GM19455 (cell line): ENCODE results near the gene PRICKLE2.
"Not testable (repeated sequence)": the region's sequence is repeated elsewhere in the genome, so short reads cannot be mapped to it uniquely, and the experiment has no call there.

Source experiments
- ATAC-seq: cut with Tn5 transposase; IDR thresholded peaks from one replicate; pipeline ENCODE4 v1.9.1; 2021; ENCODE audit not compliant: unreplicated experiment

PRICKLE2 gene

DNA sequence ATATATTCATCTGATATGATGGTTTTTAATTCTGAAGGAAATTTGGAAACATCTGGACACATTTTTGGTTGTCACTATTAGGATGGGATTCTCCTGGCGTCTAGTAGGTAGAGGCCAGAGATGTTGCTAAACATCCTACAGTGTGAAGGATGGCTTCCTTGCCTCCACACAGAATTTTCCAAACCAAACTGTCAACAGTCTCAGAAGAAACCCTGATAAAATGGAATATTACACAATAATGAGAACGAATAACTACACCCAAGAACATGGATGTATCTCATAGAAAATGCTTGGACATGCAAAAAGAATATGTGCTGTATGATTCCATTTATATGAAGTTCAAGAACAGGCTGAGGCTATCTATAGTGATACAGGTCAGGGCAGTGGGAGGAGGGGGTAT, 122.1 kb downstream of the PRICKLE2 start:
- ATAC-seq: no peak

DNA sequence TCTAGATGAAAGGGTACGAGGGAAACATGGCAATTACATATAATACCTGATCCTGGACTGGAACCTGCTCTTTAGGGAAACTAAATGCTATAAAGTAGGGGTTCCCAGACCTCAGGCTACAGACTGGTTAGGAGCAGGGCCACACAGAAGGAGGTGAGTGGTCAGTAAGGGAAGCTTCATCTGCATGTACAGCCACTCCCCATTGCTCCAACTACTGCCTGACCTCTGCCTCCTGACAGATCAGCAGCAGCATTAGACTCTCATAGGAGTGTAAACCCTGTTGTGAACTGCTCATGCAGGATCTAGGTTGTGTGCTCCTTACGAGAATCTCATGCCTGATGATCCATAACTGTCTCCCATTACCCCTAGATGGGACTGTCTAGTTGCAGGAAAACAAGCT, 123.1 kb downstream of the PRICKLE2 start:
- ATAC-seq: no peak

DNA sequence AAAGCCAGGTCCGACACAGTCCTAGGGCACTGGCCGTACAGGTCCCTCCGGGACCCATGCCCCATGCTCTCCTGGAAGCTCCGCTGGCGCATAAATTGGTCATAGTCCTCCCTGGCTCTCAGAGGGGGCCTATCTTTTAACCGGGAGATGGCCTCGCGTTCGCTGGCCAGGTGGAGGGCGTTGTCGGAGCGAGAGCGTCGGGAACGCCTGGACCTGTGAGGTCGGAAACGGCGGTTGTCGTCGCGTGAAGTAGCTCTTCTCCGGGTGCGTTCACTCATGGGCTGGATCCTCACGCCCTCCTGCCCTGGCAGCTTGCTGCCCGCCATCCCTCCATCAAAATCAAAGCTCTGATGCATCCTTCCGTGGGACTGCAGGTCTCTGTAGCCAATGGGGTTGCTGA, 126.0 kb downstream of the PRICKLE2 start:
- no peak for ATAC-seq

DNA sequence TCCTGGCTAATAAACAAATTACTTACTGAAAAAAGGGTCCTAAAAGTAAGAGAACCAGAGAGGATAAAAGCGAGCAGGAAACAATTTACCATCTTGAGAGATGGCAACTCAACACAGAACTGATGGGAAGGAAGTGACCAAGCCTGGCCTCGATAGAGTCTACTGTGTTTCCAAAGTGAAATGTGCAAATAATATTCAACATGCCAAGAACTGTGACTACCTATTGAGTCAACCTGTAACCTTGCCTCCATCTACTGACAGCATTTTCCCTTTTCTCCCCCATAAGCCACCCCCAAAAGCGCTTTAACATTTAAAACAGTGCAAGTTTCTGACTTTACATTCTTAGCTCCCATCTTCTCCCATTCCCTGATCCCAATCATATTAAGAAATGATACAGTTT, 126.6 kb downstream of the PRICKLE2 start:
- no peak for ATAC-seq

DNA sequence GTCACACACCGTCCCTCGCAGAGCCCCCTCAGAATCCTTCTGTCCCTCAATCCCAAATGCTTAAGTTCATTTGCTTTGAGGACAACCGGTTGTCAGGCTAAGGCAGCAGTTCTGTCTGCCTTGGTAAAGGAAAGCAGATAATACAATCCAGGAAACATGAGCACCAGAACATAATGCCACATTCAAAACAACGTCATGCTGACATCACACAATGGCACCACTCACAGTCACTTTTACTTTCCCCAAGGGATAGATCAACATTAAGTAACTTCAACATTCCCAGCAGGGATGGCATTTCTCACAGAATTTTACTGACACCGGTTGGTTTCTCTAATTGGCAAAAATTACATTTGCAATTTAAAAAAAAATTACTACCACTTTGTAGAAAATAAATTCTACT, 127.3 kb downstream of the PRICKLE2 start:
- no peak for ATAC-seq

DNA sequence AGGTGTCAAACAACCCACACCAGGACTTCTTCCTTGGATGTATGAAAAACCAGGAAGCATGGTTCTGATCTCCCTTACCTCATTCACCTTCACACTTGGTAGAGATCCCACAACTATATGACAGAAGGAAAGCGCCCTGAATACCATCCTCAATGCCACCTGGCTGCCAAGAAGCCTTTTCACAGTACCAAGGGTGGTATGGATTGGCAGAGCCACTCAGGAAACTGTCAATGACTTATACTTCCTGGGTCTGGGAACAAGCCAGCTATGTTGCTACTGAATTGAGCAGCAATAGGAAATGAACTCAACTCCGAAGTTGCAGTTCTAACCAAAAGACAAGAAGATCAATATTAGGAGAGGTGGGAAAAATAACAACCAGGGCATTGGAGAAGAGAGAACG, 129.5 kb downstream of the PRICKLE2 start:
- ATAC-seq: no peak

DNA sequence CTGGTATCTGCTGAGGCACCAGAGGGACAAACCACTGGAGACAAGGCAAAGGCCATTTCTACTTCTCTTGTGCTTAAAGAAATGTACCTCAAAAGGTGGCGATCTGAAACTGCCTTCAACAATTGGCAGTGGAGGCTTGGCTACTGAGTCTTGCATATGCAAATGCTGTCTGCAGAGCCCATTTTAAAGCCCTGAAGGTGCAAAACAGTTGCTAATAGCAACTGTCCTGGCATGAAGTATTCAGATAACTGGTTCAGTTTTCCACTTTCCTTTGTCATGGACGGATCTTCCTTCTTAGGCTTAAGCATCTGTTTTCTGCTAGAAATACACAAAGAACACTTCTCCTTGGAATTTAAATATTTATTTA, 130.6 kb downstream of the PRICKLE2 start:
- no peak for ATAC-seq

DNA sequence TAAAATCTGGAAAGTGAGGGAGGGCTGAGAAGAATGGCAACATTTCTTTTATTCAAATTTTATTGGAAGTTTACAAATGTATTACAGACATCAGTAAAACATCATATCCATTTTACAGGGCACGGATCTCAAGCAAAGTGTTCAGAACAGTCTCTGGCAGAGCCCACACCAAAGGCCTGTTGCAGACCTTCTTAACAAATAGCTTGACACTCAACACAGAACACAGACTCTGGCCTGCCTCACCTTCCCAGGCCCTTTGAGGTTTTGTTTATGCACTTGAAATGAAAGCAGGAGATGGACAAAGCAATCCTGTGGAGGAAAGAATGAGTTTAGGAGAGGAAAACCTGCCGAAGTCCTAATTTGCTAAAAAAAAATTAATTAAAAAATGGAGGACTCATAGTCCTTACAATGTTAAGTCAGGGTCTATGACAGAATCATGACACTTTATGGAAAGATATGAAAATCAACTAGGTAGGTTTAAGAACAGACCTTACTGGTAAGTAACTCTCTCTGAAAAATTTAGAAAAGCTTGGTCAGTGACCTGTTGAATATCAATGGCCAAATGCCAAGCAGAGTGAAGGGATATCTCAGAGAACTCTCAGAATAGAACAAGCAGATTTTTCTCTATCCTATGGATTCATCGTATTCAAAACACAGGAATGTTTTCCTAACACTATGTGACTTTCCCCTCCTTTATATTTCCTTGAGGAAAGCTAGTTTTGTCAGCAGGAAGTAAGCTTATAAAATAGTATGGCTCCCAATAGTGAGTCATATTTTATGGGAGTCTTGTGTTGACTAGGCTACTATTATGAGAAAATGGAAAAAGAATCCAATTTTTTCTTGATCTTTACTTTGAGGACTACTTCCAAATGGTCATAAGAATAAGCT, 131.2 kb downstream of the PRICKLE2 start:
- no peak for ATAC-seq

DNA sequence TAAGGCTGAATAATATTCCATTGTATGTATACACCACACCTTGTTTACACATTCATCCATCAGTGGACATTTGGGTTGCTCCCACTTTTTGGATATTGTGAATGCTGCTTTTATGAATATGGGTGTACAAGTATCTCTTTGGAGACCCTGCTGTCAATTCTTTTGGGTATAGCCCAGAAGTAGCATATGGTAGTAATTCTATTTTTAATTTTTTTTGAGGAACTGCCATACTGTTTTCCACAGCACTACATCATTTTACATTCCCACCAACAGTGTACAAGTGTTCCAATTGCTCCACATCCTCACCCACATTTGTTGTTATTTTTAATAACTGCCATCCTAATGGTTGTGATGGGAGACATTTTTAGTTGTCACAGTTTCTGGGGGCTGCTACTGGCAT, 132.1 kb downstream of the PRICKLE2 start:
- no peak for ATAC-seq

DNA sequence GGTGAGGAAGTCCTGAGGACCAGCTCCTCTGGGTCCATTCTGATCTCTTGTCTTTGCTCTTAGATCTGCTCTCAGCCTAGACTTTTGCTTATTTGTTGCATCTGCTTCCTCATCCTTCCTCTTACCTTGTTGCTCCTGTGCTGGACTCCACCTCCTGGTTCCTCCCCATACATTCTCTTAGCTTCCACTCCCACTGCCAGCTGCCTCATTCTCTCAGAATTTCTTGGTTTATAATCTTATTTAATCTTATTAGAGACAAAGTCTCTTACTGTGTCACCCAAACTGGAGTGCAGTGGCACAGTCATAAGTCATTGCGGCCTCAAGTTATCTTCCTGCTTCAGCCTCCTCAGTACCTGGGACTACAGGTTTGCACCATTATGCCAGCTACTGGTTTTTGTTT, 133.8 kb downstream of the PRICKLE2 start:
- no peak for ATAC-seq

DNA sequence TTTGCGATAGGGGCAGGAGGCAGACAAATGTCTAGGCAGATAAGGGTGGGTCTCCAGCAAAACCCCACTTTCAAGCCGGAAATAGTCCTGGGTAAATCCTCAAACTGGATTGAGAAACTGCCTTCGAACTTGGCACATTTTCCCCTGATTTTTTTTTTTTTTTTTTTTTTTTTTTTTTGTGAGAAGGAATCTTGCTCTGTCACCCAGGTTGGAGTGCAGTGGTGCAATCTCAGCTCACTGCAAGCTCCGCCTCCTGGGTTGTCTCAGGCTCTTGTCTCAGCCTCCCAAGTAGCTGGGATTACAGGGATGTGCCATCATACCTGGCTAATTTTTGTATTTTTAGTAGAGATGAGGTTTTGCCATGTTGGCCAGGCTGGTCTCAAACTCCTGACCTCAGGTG, 135.9 kb downstream of the PRICKLE2 start:
- not testable (repeated sequence) for ATAC-seq

DNA sequence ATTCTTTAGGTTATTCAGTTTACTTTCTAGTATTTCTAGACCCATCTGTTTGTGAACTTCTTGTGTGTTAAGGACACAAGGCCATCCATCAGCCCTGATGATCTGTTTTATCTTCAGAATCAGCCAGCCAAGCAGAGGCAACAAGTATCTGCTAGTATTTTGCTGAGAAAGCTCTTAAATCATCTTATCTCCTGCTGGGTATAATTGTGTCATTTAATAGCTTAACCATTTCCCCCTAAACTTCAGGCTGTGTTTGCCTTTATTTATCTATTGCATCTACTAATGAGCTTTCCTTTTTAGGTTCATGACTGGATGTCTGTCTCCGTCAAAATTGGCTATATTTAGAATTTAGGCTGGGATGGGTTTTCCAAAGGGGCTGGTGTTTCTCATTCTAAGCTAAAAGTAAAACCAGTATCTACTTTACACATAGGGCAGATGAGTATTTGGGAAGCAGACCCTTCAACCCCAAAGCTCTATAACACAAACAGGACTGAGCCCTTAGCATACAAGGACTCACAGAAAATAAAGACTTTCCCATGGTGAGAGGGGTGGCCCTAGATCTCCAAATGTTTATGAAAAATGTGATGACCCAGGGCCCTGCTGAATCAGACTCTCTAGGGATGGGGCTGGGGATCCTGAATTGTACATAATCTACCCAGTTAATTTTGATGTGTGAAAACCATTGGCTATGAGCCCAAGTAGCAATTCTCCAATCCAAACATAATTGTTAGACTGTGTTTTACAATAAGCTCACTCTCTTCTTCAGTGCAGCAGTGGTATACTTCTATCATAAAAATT, 136.7 kb downstream of the PRICKLE2 start:
- no peak for ATAC-seq

DNA sequence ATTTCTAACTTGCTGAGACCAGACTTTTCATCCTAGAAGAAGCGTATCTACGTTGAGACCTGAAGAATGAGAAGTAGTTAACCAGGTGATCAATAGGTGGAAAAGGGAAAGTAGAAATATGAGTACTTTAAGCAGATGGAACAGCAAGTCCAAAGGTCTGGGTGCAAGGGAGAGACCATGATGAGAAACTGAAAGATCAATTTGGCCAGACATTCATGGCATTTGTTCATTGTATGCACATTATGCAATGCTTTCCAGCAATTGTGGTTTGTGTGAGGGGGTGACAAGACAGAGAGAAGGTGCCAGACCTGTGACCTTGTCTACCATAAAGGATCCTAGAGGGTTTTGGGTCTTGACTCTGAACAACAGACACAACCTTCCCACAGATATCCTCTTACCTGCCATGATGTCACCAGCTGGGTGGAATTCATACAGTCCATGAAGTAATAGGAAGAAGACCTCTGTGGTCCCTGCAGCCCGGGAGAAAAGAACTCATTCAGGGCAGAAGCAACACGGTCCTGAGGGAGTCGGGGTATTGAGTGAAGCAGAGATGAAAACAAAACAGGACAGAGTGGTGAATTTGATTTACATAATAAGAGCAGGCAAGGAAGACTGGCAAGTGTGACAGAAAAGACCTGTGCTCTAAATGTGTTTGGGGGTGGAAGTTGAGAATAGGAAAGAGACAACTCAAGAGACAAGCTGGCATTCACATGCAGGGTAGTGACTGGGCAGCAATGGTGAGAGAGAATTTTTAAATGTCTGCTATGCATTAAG, 138.6 kb downstream of the PRICKLE2 start:
- no peak for ATAC-seq

DNA sequence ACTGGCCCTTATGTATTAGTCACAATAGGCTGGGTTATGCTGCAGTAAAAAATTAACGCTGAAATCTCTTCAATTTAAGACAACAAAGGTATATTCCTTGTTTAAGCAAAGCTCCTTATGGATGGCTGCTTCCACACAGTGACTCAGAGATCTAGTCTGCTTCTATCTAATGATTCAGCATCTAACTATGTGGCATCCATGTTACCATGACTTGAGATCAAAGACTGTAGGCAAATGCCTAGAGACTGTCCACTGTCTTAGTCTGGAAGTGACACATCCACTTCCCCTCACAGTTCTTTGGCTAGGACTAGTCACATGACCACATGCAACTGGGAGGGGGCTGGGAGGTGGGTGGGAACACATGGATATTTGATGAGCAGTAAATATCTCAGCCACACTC, 140.6 kb downstream of the PRICKLE2 start:
- no peak for ATAC-seq

DNA sequence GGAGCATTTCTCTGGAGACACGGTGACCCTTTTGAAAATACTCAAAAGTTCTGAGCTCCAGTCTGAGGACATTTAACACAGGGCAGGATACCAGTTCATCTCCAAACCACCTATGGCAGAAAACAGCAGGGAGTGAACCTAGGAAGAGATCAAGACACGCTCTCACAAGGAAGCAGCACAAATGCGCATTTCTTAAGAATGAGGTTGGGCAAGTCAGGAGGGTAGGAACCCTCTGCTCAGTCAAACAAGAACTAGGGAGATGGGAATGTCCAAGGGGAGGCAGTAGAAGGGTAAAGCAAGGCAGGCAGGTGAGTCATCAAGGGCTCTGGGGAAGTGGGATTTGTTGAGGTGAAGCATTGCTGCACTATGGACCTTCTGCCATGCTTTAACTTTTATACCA, 141.7 kb downstream of the PRICKLE2 start:
- ATAC-seq: no peak

DNA sequence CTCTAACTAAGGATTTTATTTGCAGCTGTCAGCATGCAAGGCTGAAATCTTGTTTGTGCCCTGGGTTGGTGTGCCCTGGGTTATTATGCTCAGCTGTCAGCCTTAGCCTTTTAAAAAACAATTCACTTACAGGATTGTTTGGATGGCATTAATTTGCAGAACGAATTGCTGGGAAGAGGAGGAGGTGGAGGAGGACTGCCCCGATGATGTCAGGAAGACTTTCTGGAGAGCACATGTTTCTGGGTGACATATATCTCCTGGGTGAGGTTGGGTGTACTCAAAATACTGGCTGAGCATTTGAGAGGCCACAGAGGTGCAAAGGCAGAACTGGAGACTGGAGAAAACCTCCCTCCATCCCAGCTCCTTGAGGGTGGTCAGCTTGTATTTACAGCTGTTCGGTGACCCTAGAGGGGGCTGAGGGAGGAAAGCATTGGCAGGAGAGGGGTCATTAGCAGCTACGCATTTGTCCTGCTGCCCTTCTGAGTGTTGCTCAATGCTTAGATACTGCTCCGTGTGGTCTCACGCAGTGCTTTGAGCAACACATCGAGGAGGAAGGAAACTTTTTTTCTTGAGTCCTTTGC, 142.2 kb downstream of the PRICKLE2 start:
- no peak for ATAC-seq

DNA sequence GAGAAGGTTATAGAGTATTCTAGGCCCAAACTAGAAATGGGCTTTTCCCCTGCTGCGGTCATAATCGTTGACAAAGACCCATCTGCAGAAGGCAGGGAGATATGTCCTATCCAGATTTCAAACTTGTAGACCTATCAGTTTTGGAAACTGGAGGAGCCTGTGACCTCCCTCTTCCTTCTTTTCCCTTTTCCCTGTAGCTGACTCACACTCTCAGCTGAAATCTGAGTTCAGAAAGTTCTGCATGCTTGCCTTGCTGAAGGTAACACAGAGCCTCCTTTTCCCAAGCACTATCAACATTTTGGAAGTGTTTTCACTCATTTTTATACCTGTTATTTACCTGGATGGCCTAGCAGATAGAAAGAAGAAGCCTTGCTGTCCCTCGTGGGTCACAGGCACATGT, 142.9 kb downstream of the PRICKLE2 start:
- ATAC-seq: no peak

DNA sequence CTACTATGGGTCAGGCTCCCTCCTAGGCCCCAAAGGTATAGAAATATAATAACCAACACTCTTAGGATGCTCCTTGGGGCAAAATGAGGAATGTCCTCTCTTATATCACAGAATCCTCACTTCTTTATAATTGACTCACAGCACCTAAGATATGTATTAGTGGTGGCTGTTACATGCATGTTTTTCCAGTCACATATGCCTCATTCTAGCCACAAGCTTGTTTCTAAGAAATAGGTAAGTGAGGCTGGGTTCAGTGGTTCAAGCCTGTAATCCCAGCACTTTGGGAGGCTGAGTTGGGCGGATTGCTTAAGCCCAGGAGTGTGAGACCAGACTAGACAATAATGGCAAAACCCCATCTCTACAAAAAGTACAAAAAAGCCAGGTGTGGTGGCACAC, 144.0 kb downstream of the PRICKLE2 start:
- no peak for ATAC-seq

DNA sequence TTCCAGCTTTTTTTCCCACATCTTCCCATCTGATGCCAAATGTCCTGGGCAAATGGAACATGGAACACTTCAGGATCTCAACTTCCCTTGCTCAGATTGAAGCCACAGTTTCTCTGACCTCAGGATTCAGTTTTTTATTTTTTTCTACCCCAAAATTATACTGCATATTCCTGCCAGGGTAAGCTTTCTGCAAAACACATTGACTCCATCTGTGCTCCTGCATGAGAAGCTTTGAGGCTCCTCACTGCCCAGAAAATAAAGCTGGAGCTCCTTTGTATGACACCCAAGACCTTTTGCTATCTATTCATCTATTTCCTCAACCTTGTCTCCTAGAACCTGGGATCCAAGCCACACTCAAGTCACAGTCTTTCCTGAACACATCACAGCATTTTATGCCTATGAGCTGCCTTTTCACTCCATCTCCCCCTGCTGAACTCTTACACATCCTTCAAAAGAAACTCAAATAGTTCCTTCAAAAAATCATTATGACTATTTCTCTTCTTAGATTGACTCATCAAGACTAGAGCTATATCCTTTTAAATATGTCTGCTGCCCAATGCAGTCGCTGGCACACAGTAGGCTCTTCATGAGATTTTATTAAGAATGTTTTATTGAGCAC, 144.5 kb downstream of the PRICKLE2 start:
- ATAC-seq: no peak

DNA sequence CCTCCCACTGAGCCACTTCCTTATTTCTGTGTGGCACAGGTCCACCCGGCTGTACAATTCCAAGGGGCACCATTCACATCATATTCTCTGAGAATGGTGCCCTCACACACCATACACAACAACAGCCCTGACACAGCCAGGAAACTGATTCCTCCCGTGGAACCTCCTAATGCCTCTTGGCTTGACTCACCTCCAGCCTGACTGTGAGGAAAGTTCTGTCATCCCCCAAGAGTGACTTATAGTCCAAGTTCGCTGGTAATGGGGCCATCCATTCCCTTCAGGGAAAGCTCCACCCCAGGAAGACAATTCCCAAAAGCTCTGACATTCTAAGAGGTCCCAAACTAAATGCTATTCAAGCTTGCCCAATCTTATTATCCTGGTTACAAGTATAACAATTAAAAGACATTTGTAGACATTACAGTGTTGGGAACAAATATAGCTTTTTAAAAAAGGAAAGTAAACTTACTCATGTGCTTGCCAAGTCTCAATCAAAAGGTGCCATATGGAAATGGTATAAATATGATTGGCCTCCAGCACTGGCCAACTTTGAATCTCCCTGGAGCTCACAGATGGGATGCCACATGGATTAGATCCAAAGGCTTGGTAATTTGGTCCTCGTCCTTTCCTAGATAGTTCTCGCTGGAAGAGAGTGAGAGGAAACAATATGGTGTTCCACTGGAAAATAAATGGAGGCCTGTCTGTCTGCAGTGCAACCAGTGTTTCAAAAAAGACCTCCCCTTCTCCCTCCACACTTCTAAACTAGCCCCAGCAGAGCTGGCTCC, 145.7 kb downstream of the PRICKLE2 start:
- ATAC-seq: no peak
